Keratinocyte (primary cell): Measurements from ENCODE around the gene TXNRD1. TPM values are rescaled to one million over a fixed set of nuclear protein-coding genes. Genes with fewer than 3 reads are reported as not detected.

Source experiments
- DNase-seq: peaks from one replicate; pipeline ENCODE4 v3.0.0-alpha.2; 2011; ENCODE audit warnings: low read depth, missing footprints, low spot score
- FAIRE-seq: peaks from 2 replicates; lab custom pipeline; 2011; peaks lifted over from hg19 to GRCh38; lab: Jason Lieb, UNC
- H2AFZ ChIP-seq: 2 replicates; pipeline ENCODE4 v1.6.0; 2012; ENCODE audit warnings: low read length, control low read depth, inconsistent platforms; ENCODE audit not compliant: control insufficient read depth
- H3K27ac ChIP-seq: 2 replicates; pipeline ENCODE4 v1.5.1; 2011; ENCODE audit warnings: low read length; ENCODE audit not compliant: control insufficient read depth, insufficient read depth
- H3K27me3 ChIP-seq: 3 replicates; pipeline ENCODE4 v1.6.0; 2011; ENCODE audit warnings: low read length; ENCODE audit not compliant: control insufficient read depth, insufficient read depth; ENCODE audit errors: extremely low read depth
- H3K36me3 ChIP-seq, 2 experiments: 2 replicates in 1 of 2; 3 replicates in 1 of 2; pipeline ENCODE4 v1.5.1; 2011; ENCODE audit warnings: low read length in 2 of 2, mild to moderate bottlenecking in 1 of 2; ENCODE audit not compliant: control insufficient read depth in 2 of 2, insufficient read depth in 2 of 2; ENCODE audit errors: extremely low read depth in 1 of 2
- H3K4me1 ChIP-seq: 3 replicates; pipeline ENCODE4 v1.5.1; 2011; ENCODE audit warnings: low read length; ENCODE audit not compliant: control insufficient read depth, insufficient read depth; ENCODE audit errors: extremely low read depth
- H3K4me2 ChIP-seq: 3 replicates; pipeline ENCODE4 v1.6.0; 2011; ENCODE audit warnings: low read depth, low read length; ENCODE audit not compliant: control insufficient read depth, insufficient read depth; ENCODE audit errors: extremely low read depth
- H3K4me3 ChIP-seq, 3 experiments: fragments of 200-600 bp in 1 of 3; sonication (generic) in 1 of 3; 2 replicates in 2 of 3; 3 replicates in 1 of 3; pipeline ENCODE4 v1.5.1; 2011 to 2016; ENCODE audit warnings: low read length in 3 of 3, mild to moderate bottlenecking in 3 of 3, control low read depth in 2 of 3, inconsistent platforms in 1 of 3, low read depth in 1 of 3, mixed read lengths in 1 of 3, mixed run types in 1 of 3, moderate library complexity in 1 of 3; ENCODE audit not compliant: control insufficient read depth in 2 of 3, insufficient read depth in 2 of 3; ENCODE audit errors: extremely low read depth in 1 of 3
- H3K79me2 ChIP-seq: 2 replicates; pipeline ENCODE4 v1.6.0; 2012; ENCODE audit warnings: low read length; ENCODE audit not compliant: control insufficient read depth, insufficient read depth
- H3K9ac ChIP-seq: 3 replicates; pipeline ENCODE4 v1.6.0; 2011; ENCODE audit warnings: low read length; ENCODE audit not compliant: control insufficient read depth, insufficient read depth; ENCODE audit errors: extremely low read depth
- H3K9me1 ChIP-seq: 3 replicates; pipeline ENCODE4 v1.6.0; 2011; ENCODE audit warnings: low read length; ENCODE audit not compliant: control insufficient read depth, insufficient read depth; ENCODE audit errors: extremely low read depth
- H3K9me3 ChIP-seq: 2 replicates; pipeline ENCODE4 v1.5.1; 2012; ENCODE audit warnings: low read depth, low read length; ENCODE audit not compliant: control insufficient read depth
- H4K20me1 ChIP-seq: 3 replicates; pipeline ENCODE4 v1.6.0; 2011; ENCODE audit warnings: low read length; ENCODE audit not compliant: control insufficient read depth, insufficient read depth; ENCODE audit errors: extremely low read depth
- EZH2 ChIP-seq: IDR thresholded peaks from one replicate; pipeline ENCODE4 v1.6.1; 2012; ENCODE audit warnings: inconsistent platforms, mild to moderate bottlenecking, low read length, moderate library complexity
- dilution Hi-C: fragments of 300-500 bp; cut with MboI; formaldehyde crosslinking; loops from one replicate; pipeline ENCODE4 v1.7.0; 2020; ENCODE audit warnings: low sequenced_read_pairs; ENCODE audit not compliant: extremely low pct_ligation_motif_present
- polyA plus RNA-seq, 5 experiments: library from polyadenylated mRNA; depleted of rRNA in 3 of 5; stranded (reverse) in 3 of 5; stranded (forward) in 1 of 5; unstranded in 1 of 5; fragments of >200 nt; gene quantifications; 1 replicate in 1 of 5; 2 replicates in 3 of 5; 3 replicates in 1 of 5; pipeline versions ENCODE4 v1.2.1 to v1.2.3, GENCODE V29; 2011 to 2012; ENCODE audit warnings: missing spikeins in 2 of 5, low read depth in 1 of 5, low replicate concordance in 1 of 5
- TF ChIP-seq, protein P1 (sequence below), 3 experiments: IDR thresholded peaks in 1 of 3; conservative IDR thresholded peaks in 1 of 3; optimal IDR thresholded peaks in 1 of 3; 2 replicates in 2 of 3; 3 replicates in 1 of 3; pipeline versions ENCODE3 to v1.5.1; 2011; ENCODE audit warnings: low read length in 3 of 3, mild to moderate bottlenecking in 3 of 3, moderate library complexity in 2 of 3, control low read depth in 1 of 3, inconsistent platforms in 1 of 3; ENCODE audit not compliant: insufficient read depth in 2 of 3; ENCODE audit errors: extremely low read depth in 1 of 3

The TXNRD1 gene
- polyA plus RNA-seq, 1 donor (not counting 4 experiments of a cell fraction or from before 2014, with no cell fraction given): 88.9 TPM

DNA sequence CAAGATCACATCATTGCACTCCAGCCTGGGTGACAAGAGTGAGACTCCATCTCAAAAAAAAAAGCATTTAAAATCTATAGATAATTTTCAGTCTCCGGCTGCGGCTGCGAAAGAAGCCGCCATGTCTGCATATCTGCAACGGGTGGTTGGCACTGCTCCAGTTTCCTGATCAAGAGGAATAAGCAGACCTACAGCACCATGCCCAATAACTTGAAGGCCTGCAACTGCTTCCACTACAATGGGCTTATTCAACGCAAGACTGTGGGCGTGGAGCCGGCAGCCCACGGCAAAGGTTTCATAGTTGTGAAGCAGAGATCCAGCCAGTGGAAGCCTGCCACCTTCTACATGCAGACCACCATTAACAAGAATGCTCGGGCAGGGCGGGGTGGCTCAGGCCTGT, 57.4 kb downstream of the TXNRD1 start:
- Histone ChIP-seq H4K20me1 (no peaks in the 10 kb centered on the region), H3K9ac (no peak overlapping the region), H3K27me3 (no peaks in the 10 kb centered on the region), H3K4me2 (no peak overlapping the region), H3K4me3 (no peak overlapping the region), H3K4me1 (peaks cover 31% of the 10 kb centered on the region), H2AFZ (no peak overlapping the region), H3K27ac (no peak overlapping the region), H3K79me2 (no peaks in the 10 kb centered on the region), H3K9me1 (no peaks in the 10 kb centered on the region), H3K9me3 (no peaks in the 10 kb centered on the region), H3K36me3 (no peaks in the 10 kb centered on the region)
- dilution Hi-C loops: no loop called here
- no peak for DNase-seq
- no peak for TF ChIP-seq EZH2
- TF ChIP-seq, protein P1, sequence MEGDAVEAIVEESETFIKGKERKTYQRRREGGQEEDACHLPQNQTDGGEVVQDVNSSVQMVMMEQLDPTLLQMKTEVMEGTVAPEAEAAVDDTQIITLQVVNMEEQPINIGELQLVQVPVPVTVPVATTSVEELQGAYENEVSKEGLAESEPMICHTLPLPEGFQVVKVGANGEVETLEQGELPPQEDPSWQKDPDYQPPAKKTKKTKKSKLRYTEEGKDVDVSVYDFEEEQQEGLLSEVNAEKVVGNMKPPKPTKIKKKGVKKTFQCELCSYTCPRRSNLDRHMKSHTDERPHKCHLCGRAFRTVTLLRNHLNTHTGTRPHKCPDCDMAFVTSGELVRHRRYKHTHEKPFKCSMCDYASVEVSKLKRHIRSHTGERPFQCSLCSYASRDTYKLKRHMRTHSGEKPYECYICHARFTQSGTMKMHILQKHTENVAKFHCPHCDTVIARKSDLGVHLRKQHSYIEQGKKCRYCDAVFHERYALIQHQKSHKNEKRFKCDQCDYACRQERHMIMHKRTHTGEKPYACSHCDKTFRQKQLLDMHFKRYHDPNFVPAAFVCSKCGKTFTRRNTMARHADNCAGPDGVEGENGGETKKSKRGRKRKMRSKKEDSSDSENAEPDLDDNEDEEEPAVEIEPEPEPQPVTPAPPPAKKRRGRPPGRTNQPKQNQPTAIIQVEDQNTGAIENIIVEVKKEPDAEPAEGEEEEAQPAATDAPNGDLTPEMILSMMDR (optimal IDR thresholded peaks at IDR 0.05 in 1 of 3, IDR thresholded peaks at IDR 0.05 in 1 of 3, conservative IDR thresholded peaks at IDR 0.05 in 1 of 3; ENCODE audit: extremely low read depth in 1 of 3, insufficient read depth in 2 of 3, low read length in 3 of 3): no peak
- no peak for FAIRE-seq

DNA sequence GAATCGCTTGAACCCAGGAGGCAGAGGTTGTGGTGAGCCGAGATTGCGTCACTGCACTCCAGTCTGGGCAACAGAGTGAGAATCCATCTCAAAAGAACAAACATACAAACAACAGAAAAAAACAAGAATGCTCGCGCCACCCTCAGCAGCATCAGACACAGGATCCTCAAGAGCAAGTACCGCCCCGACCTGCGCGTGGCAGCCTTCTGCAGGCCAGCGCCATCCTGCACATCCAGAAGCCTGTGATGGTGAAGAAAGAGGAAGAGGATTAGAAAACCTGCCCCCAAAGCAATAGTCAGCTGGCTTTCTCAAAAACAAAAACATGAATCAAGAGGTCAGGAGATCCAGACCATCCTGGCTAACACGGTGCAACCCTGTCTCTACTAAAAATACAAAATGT, 57.9 kb downstream of the TXNRD1 start:
- H3K9me3 ChIP-seq: no peaks in the 10 kb centered on the region
- dilution Hi-C loops: no loop called here
- DNase-seq (no peak), FAIRE-seq (no peak)
- H3K9ac ChIP-seq: no peak overlapping the region
- H3K27me3 ChIP-seq: no peaks in the 10 kb centered on the region
- H3K4me3 ChIP-seq: no peak overlapping the region
- no peak overlapping the region for H2AFZ ChIP-seq
- no peak overlapping the region for H3K4me2 ChIP-seq
- no peaks in the 10 kb centered on the region for H3K9me1 ChIP-seq
- H3K36me3 ChIP-seq: no peaks in the 10 kb centered on the region
- no peaks in the 10 kb centered on the region for H4K20me1 ChIP-seq
- H3K27ac ChIP-seq: no peak overlapping the region
- H3K4me1 ChIP-seq: peaks cover 31% of the 10 kb centered on the region
- no peak for TF ChIP-seq EZH2
- TF ChIP-seq, protein P1 (optimal IDR thresholded peaks at IDR 0.05 in 1 of 3, IDR thresholded peaks at IDR 0.05 in 1 of 3, conservative IDR thresholded peaks at IDR 0.05 in 1 of 3; ENCODE audit: extremely low read depth in 1 of 3, insufficient read depth in 2 of 3, low read length in 3 of 3): no peak
- H3K79me2 ChIP-seq: no peaks in the 10 kb centered on the region
